Colonic mucosa (tissue), 4 donors: ENCODE measurements around the gene PPP1CB. TPM values are rescaled to one million over a fixed set of nuclear protein-coding genes. Genes with fewer than 3 reads are reported as not detected.

ENCODE experiments used
- DNase-seq: peaks from one replicate; pipeline ENCODE4 v3.0.0-alpha.2; 2020
- H3K27ac ChIP-seq: fragments of 200-600 bp; one replicate; pipeline ENCODE4 v1.8.0; 2021
- H3K27me3 ChIP-seq: fragments of 200-600 bp; one replicate; pipeline ENCODE4 v1.8.0; 2021
- H3K36me3 ChIP-seq: fragments of 200-600 bp; one replicate; pipeline ENCODE4 v1.8.0; 2021
- H3K4me1 ChIP-seq: fragments of 200-600 bp; one replicate; pipeline ENCODE4 v1.8.0; 2021; ENCODE audit warnings: mild to moderate bottlenecking
- H3K4me3 ChIP-seq: fragments of 200-600 bp; one replicate; pipeline ENCODE4 v1.8.0; 2021
- H3K9ac ChIP-seq, 2 donors: one replicate each; pipeline ENCODE4 v1.7.0; 2013; ENCODE audit warnings: control low read depth in 2 of 2, low read depth in 2 of 2, low read length in 2 of 2
- H3K9me3 ChIP-seq: fragments of 200-600 bp; one replicate; pipeline ENCODE4 v1.8.0; 2021
- CTCF ChIP-seq: fragments of 200-600 bp; IDR thresholded peaks from one replicate; pipeline ENCODE4 v1.8.0; 2022; ENCODE audit warnings: antibody characterized with exemption, mild to moderate bottlenecking
- intact Hi-C: fragments of 100-400 bp; cut with DNase I; formaldehyde crosslinking; loops from one replicate; pipeline ENCODE4 v1.14.1; 2022
- total RNA-seq, 2 donors: library from RNA; stranded (reverse); fragmentation: NEBNext Ultra II Directional in 1 of 2; extraction: Animal tissue kit (Norgen Biotek cat#: 25700) in 1 of 2; gene quantifications; one replicate each; pipeline ENCODE4 v1.2.1, GENCODE V29; 2021
- donor health status: healthy.
- donor health status: DM: no; HTN: no; CAD: no.
- donor health status: DM: no; HTN: no; CAD: no.

The PPP1CB gene
- total RNA-seq, 2 donors from 2014 or later: 273 to 478 TPM

DNA sequence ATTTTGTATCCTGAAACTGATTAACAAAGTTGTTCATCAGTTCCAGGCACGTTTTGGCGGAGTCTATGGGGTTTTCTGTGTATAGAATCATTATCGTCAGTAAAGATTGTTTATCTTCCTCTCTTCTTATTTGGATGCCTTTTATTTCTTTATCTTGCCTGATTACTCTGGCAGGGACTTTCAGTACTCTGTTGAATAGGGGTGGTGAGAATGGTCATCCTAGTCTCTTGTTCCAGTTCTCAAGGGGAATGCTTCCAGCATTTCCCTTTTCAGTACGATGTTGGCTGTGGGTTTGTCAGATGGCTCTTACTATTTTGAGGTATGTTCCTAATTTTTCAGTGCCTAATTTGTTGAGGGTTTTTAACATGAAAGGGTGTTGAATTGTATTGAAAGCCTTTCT, 45.0 kb downstream of the PPP1CB start:
- H3K4me3 ChIP-seq: no peak overlapping the region
- intact Hi-C loops: no loop called here
- H3K4me1 ChIP-seq: no peaks in the 10 kb centered on the region
- H3K27ac ChIP-seq: no peak overlapping the region
- TF ChIP-seq CTCF: no peak
- DNase-seq: no peak
- H3K36me3 ChIP-seq: peaks cover 9% of the 10 kb centered on the region
- H3K9ac ChIP-seq: no peak overlapping the region
- H3K27me3 ChIP-seq: no peaks in the 10 kb centered on the region
- H3K9me3 ChIP-seq: no peaks in the 10 kb centered on the region

DNA sequence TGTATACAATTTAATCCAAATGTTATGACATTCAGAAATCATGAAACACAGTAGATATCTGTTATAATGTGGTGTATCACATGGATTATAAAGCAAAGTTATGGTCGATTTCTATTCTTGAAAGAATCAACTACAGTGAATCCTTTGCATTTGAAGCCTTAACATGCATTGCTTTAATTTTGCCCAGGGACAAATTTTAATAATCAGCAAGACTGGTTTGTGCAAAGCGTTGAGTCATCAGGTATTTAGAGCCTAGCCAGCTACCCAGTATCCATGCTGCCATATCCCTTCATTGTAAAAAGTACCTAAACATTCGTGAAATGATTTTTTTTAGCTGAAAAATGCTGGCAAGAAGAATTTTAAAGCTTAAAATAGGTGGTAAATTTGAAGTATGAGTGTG, 50.1 kb downstream of the PPP1CB start:
- no peak for TF ChIP-seq CTCF
- intact Hi-C loops: no loop called here
- Histone ChIP-seq H3K36me3 (no peaks in the 10 kb centered on the region), H3K27me3 (no peaks in the 10 kb centered on the region), H3K27ac (no peak overlapping the region), H3K9ac (no peak overlapping the region), H3K4me1 (no peaks in the 10 kb centered on the region), H3K9me3 (no peaks in the 10 kb centered on the region), H3K4me3 (no peak overlapping the region)
- DNase-seq: no peak

- no peak overlapping the region for H3K27ac ChIP-seq
- no peak for TF ChIP-seq CTCF
- H3K4me1 ChIP-seq: no peaks in the 10 kb centered on the region
- intact Hi-C loops: no loop called here
- no peaks in the 10 kb centered on the region for H3K9me3 ChIP-seq
- DNase-seq: no peak
- H3K36me3 ChIP-seq: no peaks in the 10 kb centered on the region
- no peak overlapping the region for H3K4me3 ChIP-seq
- H3K9ac ChIP-seq: no peak overlapping the region
- H3K27me3 ChIP-seq: no peaks in the 10 kb centered on the region
Measured at GRCh38 chr2:28802975-28803429, 51.4 kb downstream of the PPP1CB start.

GRCh38 chr2:28809927-28810326, 58.3 kb downstream of the PPP1CB start:
- DNase-seq: peak; percentile 22
- Histone ChIP-seq H3K4me3 (peak overlapping the region; percentile 45), H3K27me3 (no peaks in the 10 kb centered on the region), H3K4me1 (peaks cover 7% of the 10 kb centered on the region), H3K9ac (no peak overlapping the region), H3K27ac (no peak overlapping the region), H3K36me3 (no peaks in the 10 kb centered on the region), H3K9me3 (no peaks in the 10 kb centered on the region)
- TF ChIP-seq CTCF: no peak
- intact Hi-C loops: no loop called here

DNA sequence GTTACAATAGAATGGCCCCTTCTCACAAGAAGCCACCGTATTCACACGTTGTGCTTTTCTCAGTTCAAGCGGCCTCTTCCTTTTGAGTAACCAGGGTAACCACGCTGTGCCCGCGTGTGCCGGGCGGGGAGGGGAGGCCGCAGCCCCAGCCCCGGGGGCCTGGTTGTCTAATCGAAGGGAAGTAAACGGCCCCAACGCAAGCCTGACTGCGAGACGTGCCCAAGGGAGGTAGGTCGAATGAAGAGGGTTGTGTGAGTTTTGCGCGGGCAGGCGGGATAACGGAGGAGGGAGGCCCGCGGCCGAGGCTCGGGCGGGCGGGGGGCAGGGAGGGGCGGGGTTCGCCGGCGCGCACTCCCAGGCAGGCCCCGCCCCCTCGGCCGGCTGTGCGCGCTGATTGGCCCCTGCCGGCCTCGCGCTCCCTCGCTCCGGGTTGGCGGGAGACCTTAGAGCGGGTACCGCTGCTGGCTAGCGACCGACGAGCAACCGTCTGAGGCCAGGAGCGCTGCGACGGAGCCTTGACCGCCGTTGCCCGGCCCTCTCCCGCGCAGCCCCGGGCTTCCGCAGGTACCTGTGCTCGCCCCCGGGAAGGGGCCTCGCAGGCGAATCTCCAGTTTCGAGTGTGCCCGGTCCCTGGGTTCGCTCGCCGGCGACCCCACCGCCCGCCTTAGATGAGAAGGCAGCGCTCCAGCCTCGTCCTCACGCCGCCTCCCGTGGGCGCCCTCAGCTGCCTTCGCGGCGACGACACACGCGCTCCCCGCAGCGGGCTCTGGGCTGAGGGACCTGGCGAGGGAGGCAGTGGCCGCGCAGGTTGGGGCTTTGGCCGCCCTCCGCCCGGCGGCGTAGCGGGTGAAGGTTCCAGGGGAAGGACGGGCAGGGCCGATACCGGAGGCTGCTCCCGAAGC, 59.0 kb downstream of the PPP1CB start, which contains the start of gene SPDYA:
SPDYA (plus strand) TSS at position 451 of the 902 bp plus-strand sequence. CDS start 5,181 bp downstream, outside the sequence.
- Histone ChIP-seq H3K4me1 (peaks cover 7% of the 10 kb centered on the region), H3K27ac (no peak within 1 kb of the TSS), H3K4me3 (peak within 1 kb of the TSS; percentile 45), H3K36me3 (no peaks in the 10 kb centered on the region), H3K27me3 (no peaks in the 10 kb centered on the region), H3K9ac (peak within 1 kb of the TSS in 1 of 2 donors; percentile 31), H3K9me3 (no peaks in the 10 kb centered on the region)
- intact Hi-C loops: no loop called here
- no peak for TF ChIP-seq CTCF
- peak; percentile 82 for DNase-seq
